ENCODE measurements around the gene RBM25. TPM values are rescaled to one million over a fixed set of nuclear protein-coding genes. Genes with fewer than 3 reads are reported as not detected.

RBM25 gene
- polyA plus RNA-seq (2012; ENCODE audit: insufficient read length, low read depth) = 23.9 TPM

- TF ChIP-seq REST (IDR thresholded peaks at IDR 0.05; ENCODE audit: insufficient read depth in 1 of 2, low read depth in 2 of 2, low read length in 2 of 2) (0 out of 4 replicates have a peak, but pooled peaks have one; percentile 6 to 19), FOXP2 (optimal IDR thresholded peaks at IDR 0.05; ENCODE audit: borderline replicate concordance, extremely low read depth, extremely low read length, insufficient read depth) (peak; percentile 64), TAF1 (IDR thresholded peaks at IDR 0.05; ENCODE audit: borderline replicate concordance, insufficient read depth, low read length) (peak; percentile 79; the same call in 1 of the 2 replicates), SIN3A (IDR thresholded peaks at IDR 0.05; ENCODE audit: borderline replicate concordance, insufficient read depth, low read length) (no peak), POLR2AphosphoS5 (IDR thresholded peaks at IDR 0.05; ENCODE audit: low read depth, low read length) (peak; percentile 90)
Observed at GRCh38 chr14:73058224-73058921, at the start of gene RBM25. Gene RBM25, plus strand, starts transcription at chr14:73058534. Its CDS starts 13,108 bp downstream, at chr14:73071642.

GRCh38 chr14:73014105-73014504, 44.2 kb upstream of the RBM25 start:
- TF ChIP-seq REST (IDR thresholded peaks at IDR 0.05; ENCODE audit: insufficient read depth in 1 of 2, low read depth in 2 of 2, low read length in 2 of 2) (no peak), SIN3A (IDR thresholded peaks at IDR 0.05; ENCODE audit: borderline replicate concordance, insufficient read depth, low read length) (no peak), FOXP2 (optimal IDR thresholded peaks at IDR 0.05; ENCODE audit: borderline replicate concordance, extremely low read depth, extremely low read length, insufficient read depth) (no peak), POLR2AphosphoS5 (IDR thresholded peaks at IDR 0.05; ENCODE audit: low read depth, low read length) (no peak), TAF1 (IDR thresholded peaks at IDR 0.05; ENCODE audit: borderline replicate concordance, insufficient read depth, low read length) (no peak)

DNA sequence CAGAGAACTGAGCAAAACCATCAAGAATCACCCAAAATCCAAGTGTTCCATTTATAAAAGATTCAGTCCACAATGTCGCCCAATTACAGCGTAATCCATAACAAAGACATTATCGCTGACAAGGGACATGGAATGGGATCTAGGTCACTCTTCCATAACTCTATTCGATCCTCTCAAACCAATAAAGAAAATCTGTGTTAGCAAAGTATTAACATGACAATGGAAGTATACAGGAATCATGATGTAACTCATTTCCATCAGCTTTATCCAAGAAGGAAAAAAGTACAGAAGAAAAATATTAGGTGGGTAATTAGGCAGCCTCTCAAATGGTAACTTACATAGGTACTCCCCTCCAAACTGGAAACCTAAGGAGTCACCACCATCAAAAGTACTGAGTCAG, 36.3 kb upstream of the RBM25 start:
- TF ChIP-seq POLR2AphosphoS5 (IDR thresholded peaks at IDR 0.05; ENCODE audit: low read depth, low read length) (no peak), FOXP2 (optimal IDR thresholded peaks at IDR 0.05; ENCODE audit: borderline replicate concordance, extremely low read depth, extremely low read length, insufficient read depth) (no peak), SIN3A (IDR thresholded peaks at IDR 0.05; ENCODE audit: borderline replicate concordance, insufficient read depth, low read length) (no peak), REST (IDR thresholded peaks at IDR 0.05; ENCODE audit: insufficient read depth in 1 of 2, low read depth in 2 of 2, low read length in 2 of 2) (no peak), TAF1 (IDR thresholded peaks at IDR 0.05; ENCODE audit: borderline replicate concordance, insufficient read depth, low read length) (no peak)

DNA sequence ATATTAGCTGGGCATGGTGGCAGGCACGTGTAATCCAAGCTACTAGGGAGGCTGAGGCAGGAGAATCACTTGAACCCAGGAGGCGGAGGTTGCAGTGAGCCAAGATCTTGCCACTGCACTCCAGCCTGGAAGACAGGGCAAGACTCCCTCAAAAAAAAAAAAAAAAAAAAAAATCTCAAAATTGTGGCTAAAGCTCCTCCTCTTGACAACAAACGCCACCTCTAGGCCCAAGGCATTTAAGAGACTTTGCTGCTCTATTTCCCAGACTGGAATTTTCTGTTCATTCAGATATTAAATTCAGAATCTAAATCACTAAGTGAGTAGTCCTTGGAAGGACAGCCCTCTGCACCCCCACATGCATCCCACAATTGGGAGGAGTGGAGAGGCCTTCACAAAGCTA, 32.8 kb upstream of the RBM25 start:
- TF ChIP-seq SIN3A (IDR thresholded peaks at IDR 0.05; ENCODE audit: borderline replicate concordance, insufficient read depth, low read length) (no peak), FOXP2 (optimal IDR thresholded peaks at IDR 0.05; ENCODE audit: borderline replicate concordance, extremely low read depth, extremely low read length, insufficient read depth) (no peak), REST (IDR thresholded peaks at IDR 0.05; ENCODE audit: insufficient read depth in 1 of 2, low read depth in 2 of 2, low read length in 2 of 2) (no peak), TAF1 (IDR thresholded peaks at IDR 0.05; ENCODE audit: borderline replicate concordance, insufficient read depth, low read length) (no peak), POLR2AphosphoS5 (IDR thresholded peaks at IDR 0.05; ENCODE audit: low read depth, low read length) (no peak)
